ENCODE measurements around the gene MAP3K14. TPM values are rescaled to one million over a fixed set of nuclear protein-coding genes. Genes with fewer than 3 reads are reported as not detected.

MAP3K14 gene
- total RNA-seq, 1 donor from 2014 or later, result 5.7 TPM

DNA sequence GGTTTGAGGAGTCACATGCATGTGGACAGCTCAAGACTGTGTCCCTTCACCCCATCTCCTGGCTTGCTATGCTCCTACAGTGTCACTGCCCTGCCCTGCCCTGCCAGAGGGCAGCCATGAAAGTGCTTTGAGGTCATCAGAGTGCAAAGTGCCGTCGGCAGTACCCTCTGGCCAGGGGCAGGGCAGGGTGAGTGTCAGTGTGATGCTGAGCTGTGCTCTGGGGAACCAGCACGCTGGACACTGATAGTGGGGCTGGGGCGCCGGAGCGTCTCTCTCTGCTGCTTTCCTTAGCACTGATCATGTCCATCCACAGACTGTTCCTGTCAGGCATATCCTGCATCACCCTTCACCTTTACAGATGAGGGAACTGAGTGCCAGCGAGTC is 53.4 kb downstream of the MAP3K14 start:
- Mint-ChIP-seq H3K36me3 (ENCODE audit: unreplicated experiment) (no peaks in the 10 kb centered on the region), H3K4me3 (ENCODE audit: unreplicated experiment) (no peak overlapping the region), H3K9me3 (ENCODE audit: unreplicated experiment) (peaks cover 2% of the 10 kb centered on the region), H3K27me3 (ENCODE audit: unreplicated experiment) (peaks cover 3% of the 10 kb centered on the region), H3K27ac (ENCODE audit: unreplicated experiment) (no peak overlapping the region), H3K4me1 (ENCODE audit: low read depth, unreplicated experiment) (no peaks in the 10 kb centered on the region)
- no peak for DNase-seq
- TF ChIP-seq, protein P1, sequence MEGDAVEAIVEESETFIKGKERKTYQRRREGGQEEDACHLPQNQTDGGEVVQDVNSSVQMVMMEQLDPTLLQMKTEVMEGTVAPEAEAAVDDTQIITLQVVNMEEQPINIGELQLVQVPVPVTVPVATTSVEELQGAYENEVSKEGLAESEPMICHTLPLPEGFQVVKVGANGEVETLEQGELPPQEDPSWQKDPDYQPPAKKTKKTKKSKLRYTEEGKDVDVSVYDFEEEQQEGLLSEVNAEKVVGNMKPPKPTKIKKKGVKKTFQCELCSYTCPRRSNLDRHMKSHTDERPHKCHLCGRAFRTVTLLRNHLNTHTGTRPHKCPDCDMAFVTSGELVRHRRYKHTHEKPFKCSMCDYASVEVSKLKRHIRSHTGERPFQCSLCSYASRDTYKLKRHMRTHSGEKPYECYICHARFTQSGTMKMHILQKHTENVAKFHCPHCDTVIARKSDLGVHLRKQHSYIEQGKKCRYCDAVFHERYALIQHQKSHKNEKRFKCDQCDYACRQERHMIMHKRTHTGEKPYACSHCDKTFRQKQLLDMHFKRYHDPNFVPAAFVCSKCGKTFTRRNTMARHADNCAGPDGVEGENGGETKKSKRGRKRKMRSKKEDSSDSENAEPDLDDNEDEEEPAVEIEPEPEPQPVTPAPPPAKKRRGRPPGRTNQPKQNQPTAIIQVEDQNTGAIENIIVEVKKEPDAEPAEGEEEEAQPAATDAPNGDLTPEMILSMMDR (IDR thresholded peaks at IDR 0.05; ENCODE audit: partially characterized antibody, unreplicated experiment), result no peak

DNA sequence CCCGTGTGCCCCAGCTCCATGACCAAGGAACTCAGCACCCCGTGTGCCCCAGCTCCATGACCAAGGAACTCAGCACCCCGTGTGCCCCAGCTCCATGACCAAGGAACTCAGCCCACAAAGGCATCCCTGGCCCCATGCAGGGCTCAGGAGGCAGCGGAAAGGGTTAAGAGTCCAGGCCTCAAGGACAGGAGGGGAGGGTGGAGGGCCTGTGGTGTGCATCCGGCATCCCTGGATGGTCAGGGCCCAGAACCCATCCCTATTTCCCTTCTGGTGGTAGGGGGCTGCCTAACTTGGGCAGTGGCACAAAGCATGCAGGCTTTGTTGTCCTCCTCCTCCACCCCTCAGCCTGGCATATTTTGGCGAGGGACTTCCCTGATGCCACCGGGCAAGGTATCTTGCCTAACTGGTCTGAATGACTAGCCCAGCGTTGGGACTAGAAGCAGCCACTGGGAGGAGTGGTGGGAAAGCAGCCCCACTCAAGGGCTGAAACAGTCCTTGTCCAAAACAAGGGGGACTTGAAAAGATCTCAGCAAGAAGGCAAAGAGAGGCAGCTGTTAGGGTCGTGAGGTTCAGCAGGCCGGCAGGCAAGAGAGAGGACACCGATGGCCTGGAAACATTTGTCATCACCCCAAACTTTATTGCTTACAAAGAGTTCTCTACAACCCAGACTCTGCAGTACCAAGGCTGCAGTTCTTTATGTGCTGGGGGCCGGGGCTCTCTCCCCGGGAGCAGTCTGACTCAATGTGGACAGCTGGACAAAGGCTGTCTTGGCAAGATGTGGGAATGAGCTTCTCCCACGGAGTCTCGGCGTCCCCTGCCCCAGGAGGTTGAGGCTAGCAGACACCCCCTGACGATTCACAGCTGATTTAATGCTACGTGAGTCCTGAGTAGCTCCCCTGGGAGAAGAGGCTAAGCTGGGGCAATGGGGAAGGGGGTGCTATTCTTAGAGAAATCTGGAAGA is 54.0 kb downstream of the MAP3K14 start:
- Mint-ChIP-seq H3K36me3 (ENCODE audit: unreplicated experiment) (no peaks in the 10 kb centered on the region), H3K4me1 (ENCODE audit: low read depth, unreplicated experiment) (no peaks in the 10 kb centered on the region), H3K4me3 (ENCODE audit: unreplicated experiment) (peak overlapping the region; percentile 8), H3K9me3 (ENCODE audit: unreplicated experiment) (peaks cover 2% of the 10 kb centered on the region), H3K27me3 (ENCODE audit: unreplicated experiment) (peaks cover 3% of the 10 kb centered on the region), H3K27ac (ENCODE audit: unreplicated experiment) (no peak overlapping the region)
- TF ChIP-seq, protein P1 (IDR thresholded peaks at IDR 0.05; ENCODE audit: partially characterized antibody, unreplicated experiment), result no peak
- no peak for DNase-seq

DNA sequence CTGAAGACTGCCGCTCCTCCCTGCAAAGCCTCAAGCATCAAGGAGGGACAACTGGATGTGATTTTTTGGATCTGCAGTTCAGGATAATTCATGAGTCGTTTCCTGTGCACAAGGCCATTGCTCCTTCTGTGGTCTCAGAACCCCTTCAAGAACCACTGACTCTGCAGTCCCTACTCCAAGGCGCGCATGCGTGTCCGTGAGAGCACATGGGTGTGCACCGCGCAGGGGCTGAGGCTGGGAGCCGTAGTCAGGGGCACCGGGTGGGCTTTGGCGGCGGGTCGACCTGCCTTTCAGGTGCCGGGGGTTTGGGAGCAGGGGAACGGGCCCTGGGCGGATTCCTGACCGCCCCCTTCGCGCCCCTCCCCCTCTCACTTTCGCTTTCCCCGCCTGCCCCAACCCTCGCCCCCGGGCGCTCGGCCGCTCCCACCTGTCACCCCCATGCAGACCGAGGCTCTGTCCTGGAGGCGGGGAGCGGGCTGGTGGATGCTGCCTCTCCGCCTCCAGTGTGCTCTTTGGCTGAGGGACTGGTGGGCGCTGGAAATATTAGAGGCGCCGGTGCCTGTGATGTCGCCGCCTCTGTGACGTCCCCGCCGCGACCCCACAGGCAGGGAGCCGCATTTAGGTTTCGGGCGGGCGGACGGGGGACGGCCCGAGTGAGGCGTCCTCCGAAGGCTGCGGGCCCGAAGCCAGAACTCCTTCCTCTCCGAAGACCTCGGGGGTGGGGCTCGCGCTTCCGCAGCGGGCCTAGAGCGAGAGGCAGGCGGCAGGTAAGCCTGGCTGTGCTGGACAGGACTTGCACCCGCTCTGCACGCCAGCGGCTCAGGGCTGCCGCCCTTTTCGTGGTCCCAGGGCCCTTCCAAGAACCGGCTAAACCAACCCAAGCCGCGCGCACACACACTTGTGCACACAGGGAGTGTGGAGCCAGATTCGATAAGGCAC is 55.0 kb downstream of the MAP3K14 start, which contains the start of gene SPATA32:
SPATA32 (minus strand) TSS at position 518 of the 939 bp plus-strand sequence; CDS start at position 440, 78 bp downstream.
- H3K36me3 Mint-ChIP-seq (ENCODE audit: unreplicated experiment), result no peaks in the 10 kb centered on the region
- DNase-seq, result peak; percentile 67
- H3K27me3 Mint-ChIP-seq (ENCODE audit: unreplicated experiment), result peaks cover 3% of the 10 kb centered on the region
- TF ChIP-seq, protein P1 (IDR thresholded peaks at IDR 0.05; ENCODE audit: partially characterized antibody, unreplicated experiment), result no peak
- peak within 1 kb of the TSS; percentile 68 for H3K4me3 Mint-ChIP-seq (ENCODE audit: unreplicated experiment)
- H3K4me1 Mint-ChIP-seq (ENCODE audit: low read depth, unreplicated experiment), result no peaks in the 10 kb centered on the region
- peaks cover 4% of the 10 kb centered on the region for H3K9me3 Mint-ChIP-seq (ENCODE audit: unreplicated experiment)
- H3K27ac Mint-ChIP-seq (ENCODE audit: unreplicated experiment), result no peak within 1 kb of the TSS

DNA sequence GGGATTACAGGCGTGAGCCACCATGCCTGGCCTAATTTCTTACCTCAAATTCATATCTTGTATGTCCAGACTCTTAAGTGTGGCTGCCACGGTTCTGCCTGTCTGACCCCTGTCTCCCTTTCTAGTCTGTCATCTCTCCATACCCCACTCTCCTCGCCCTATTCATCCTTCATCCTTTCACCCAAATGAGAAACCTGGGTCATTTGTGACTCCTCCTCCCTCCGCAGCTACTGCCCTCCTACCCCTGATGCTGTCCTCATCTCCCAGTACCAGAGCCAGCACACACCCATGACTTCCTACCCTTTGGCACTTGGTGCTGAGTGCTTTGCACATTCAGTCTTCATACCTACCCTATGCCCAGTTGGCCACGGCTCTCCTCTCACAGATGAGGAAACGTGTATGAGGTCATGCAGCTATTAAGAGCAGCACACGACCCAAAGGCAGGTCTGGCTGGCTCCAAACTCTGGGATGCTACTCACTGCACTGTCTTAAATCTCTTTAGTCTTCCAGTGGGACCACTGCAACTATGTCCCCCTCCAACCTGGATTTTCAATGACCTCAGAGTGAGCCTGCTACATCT is 56.5 kb downstream of the MAP3K14 start:
- TF ChIP-seq, protein P1 (IDR thresholded peaks at IDR 0.05; ENCODE audit: partially characterized antibody, unreplicated experiment), result no peak
- H3K4me1 Mint-ChIP-seq (ENCODE audit: low read depth, unreplicated experiment), result no peaks in the 10 kb centered on the region
- no peaks in the 10 kb centered on the region for H3K36me3 Mint-ChIP-seq (ENCODE audit: unreplicated experiment)
- no peak overlapping the region for H3K4me3 Mint-ChIP-seq (ENCODE audit: unreplicated experiment)
- peaks cover 2% of the 10 kb centered on the region for H3K27me3 Mint-ChIP-seq (ENCODE audit: unreplicated experiment)
- no peak overlapping the region for H3K27ac Mint-ChIP-seq (ENCODE audit: unreplicated experiment)
- DNase-seq, result no peak
- H3K9me3 Mint-ChIP-seq (ENCODE audit: unreplicated experiment), result peaks cover 4% of the 10 kb centered on the region
